ENCODE results near the gene OXSR1.

DNA sequence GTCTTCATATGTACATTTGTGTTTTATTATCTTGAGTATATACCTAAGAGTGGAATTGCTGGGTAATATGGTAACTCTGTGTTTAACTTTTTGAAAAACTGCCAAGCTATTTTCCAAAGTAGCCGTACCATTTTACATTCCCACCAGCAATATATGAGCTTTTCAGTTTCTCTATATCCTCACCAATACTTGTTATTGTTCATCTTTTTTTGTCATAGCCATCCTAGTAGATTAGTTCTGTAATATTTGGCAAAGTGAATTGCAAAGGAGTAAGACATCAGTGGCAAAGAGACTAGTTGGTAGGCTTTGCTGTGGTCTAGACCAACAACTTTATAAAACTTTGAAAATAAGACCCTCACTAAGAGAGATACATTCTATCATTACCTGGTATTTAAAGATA lies 21.4 kb downstream of the OXSR1 start:
- TF ChIP-seq, protein P1, sequence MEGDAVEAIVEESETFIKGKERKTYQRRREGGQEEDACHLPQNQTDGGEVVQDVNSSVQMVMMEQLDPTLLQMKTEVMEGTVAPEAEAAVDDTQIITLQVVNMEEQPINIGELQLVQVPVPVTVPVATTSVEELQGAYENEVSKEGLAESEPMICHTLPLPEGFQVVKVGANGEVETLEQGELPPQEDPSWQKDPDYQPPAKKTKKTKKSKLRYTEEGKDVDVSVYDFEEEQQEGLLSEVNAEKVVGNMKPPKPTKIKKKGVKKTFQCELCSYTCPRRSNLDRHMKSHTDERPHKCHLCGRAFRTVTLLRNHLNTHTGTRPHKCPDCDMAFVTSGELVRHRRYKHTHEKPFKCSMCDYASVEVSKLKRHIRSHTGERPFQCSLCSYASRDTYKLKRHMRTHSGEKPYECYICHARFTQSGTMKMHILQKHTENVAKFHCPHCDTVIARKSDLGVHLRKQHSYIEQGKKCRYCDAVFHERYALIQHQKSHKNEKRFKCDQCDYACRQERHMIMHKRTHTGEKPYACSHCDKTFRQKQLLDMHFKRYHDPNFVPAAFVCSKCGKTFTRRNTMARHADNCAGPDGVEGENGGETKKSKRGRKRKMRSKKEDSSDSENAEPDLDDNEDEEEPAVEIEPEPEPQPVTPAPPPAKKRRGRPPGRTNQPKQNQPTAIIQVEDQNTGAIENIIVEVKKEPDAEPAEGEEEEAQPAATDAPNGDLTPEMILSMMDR (IDR thresholded peaks at IDR 0.05; ENCODE audit: low read depth, low read length) = no peak
- no peak for TF ChIP-seq POLR2A (IDR thresholded peaks at IDR 0.05; ENCODE audit: extremely low read depth, insufficient read length)
- TF ChIP-seq MYC (IDR thresholded peaks at IDR 0.05; ENCODE audit: low read depth, low read length) = no peak
- TF ChIP-seq, protein P2, sequence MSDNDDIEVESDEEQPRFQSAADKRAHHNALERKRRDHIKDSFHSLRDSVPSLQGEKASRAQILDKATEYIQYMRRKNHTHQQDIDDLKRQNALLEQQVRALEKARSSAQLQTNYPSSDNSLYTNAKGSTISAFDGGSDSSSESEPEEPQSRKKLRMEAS (IDR thresholded peaks at IDR 0.05; ENCODE audit: low read depth, low read length) = no peak
